ENCODE results near the gene SHB. TPM values are rescaled to one million over a fixed set of nuclear protein-coding genes. Genes with fewer than 3 reads are reported as not detected.

Gene SHB
- total RNA-seq, 1 donor from 2014 or later, result 1.1 TPM

DNA sequence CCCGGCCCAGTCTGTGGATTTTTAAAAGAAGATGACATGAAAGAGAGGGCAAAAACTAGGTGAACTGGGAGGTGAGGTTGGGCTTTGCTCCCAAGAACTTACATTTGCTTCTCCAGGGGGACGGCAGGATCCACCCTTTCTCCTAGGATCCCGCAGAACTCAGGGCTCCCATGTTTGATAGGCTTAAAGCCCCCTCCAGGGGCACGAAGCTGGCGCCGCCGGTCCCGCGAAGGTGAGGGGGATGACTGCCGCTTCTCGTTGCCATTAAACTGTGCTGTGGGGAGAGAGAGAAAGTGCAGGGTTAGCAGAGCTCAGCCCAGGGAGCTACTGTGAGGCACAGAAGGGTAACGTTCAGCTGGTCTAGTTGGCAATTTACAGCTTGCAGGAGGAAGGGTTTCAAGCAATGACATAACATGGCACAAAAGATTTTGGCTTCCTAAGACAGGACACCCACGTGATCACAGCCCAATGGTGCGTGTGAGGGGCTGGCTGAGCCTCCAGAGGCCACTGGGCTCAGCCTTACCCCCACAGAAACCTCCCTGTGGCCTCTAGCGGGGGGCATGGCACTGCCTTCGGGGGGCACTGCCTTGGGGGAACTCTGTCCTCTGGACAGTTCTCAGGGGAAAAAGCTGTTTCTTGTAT is 113.1 kb downstream of the SHB start:
- H3K4me1 Mint-ChIP-seq, result peaks cover 6% of the 10 kb centered on the region

DNA sequence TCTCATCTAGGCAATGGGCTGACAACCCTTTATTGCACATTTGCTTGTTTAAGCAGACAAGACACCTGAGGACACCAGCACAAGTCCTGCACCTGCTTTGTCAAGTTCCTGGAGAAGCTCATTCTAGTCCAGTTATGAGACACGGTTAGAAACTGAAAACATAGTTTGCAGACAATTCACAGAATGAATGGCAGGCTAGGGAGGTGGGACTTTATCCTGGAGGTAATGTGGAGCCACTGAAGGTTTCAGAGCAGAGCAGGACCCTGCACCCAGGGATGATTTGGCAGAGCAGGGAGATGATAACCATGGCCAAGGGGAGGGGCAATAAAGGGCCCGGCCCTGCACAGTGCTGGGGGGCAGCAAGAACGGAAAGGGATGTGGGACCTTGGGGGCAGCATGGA is 114.4 kb downstream of the SHB start:
- Histone ChIP-seq H3K4me1 (no peaks in the 10 kb centered on the region), H3K27ac (no peak overlapping the region), H2AFZ (replicated peaks) (no peak overlapping the region), H3K36me3 (no peaks in the 10 kb centered on the region), H3F3A (ENCODE audit: low read depth) (no peaks in the 10 kb centered on the region), H3K4me3 (no peak overlapping the region), H3K79me2 (ENCODE audit: low read depth) (no peaks in the 10 kb centered on the region), H3K27me3 (no peaks in the 10 kb centered on the region), H3K9ac (no peak overlapping the region), H3K4me2 (no peak overlapping the region), H4K20me1 (ENCODE audit: low read depth) (no peaks in the 10 kb centered on the region), H3K9me3 (ENCODE audit: low read depth) (no peaks in the 10 kb centered on the region)
- TF ChIP-seq EZH2phosphoT487 (IDR thresholded peaks at IDR 0.05) (no peak), EZH2 (IDR thresholded peaks at IDR 0.05) (no peak)
- Mint-ChIP-seq H3K4me3 (no peak overlapping the region), H3K9me3 (no peaks in the 10 kb centered on the region), H3K4me1 (peaks cover 6% of the 10 kb centered on the region), H3K27me3 (ENCODE audit: insufficient read depth, low read depth) (peaks cover 8% of the 10 kb centered on the region), H3K36me3 (peaks cover 10% of the 10 kb centered on the region), H3K27ac (no peak overlapping the region)
- DNase-seq (ENCODE audit: low spot score), result no peak

More for the DNA sequence above, 113.1 kb downstream of the SHB start:
- Histone ChIP-seq H3K4me2 (no peak overlapping the region), H3F3A (ENCODE audit: low read depth) (no peaks in the 10 kb centered on the region), H3K27ac (no peak overlapping the region), H3K4me3 (no peak overlapping the region), H3K36me3 (no peaks in the 10 kb centered on the region), H3K9ac (no peak overlapping the region), H2AFZ (replicated peaks) (no peak overlapping the region), H3K9me3 (ENCODE audit: low read depth) (no peaks in the 10 kb centered on the region), H3K79me2 (ENCODE audit: low read depth) (no peaks in the 10 kb centered on the region), H4K20me1 (ENCODE audit: low read depth) (no peaks in the 10 kb centered on the region), H3K27me3 (no peaks in the 10 kb centered on the region), H3K4me1 (no peaks in the 10 kb centered on the region)
- H3K27me3 Mint-ChIP-seq (ENCODE audit: insufficient read depth, low read depth), result peaks cover 8% of the 10 kb centered on the region
- no peaks in the 10 kb centered on the region for H3K9me3 Mint-ChIP-seq
- H3K4me3 Mint-ChIP-seq, result no peak overlapping the region
- no peak for DNase-seq (ENCODE audit: low spot score)
- no peak overlapping the region for H3K27ac Mint-ChIP-seq
- TF ChIP-seq EZH2 (IDR thresholded peaks at IDR 0.05), result no peak
- TF ChIP-seq, protein P1, sequence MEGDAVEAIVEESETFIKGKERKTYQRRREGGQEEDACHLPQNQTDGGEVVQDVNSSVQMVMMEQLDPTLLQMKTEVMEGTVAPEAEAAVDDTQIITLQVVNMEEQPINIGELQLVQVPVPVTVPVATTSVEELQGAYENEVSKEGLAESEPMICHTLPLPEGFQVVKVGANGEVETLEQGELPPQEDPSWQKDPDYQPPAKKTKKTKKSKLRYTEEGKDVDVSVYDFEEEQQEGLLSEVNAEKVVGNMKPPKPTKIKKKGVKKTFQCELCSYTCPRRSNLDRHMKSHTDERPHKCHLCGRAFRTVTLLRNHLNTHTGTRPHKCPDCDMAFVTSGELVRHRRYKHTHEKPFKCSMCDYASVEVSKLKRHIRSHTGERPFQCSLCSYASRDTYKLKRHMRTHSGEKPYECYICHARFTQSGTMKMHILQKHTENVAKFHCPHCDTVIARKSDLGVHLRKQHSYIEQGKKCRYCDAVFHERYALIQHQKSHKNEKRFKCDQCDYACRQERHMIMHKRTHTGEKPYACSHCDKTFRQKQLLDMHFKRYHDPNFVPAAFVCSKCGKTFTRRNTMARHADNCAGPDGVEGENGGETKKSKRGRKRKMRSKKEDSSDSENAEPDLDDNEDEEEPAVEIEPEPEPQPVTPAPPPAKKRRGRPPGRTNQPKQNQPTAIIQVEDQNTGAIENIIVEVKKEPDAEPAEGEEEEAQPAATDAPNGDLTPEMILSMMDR (IDR thresholded peaks at IDR 0.05), result no peak
- TF ChIP-seq EZH2phosphoT487 (IDR thresholded peaks at IDR 0.05), result no peak
- H3K36me3 Mint-ChIP-seq, result peaks cover 8% of the 10 kb centered on the region

DNA sequence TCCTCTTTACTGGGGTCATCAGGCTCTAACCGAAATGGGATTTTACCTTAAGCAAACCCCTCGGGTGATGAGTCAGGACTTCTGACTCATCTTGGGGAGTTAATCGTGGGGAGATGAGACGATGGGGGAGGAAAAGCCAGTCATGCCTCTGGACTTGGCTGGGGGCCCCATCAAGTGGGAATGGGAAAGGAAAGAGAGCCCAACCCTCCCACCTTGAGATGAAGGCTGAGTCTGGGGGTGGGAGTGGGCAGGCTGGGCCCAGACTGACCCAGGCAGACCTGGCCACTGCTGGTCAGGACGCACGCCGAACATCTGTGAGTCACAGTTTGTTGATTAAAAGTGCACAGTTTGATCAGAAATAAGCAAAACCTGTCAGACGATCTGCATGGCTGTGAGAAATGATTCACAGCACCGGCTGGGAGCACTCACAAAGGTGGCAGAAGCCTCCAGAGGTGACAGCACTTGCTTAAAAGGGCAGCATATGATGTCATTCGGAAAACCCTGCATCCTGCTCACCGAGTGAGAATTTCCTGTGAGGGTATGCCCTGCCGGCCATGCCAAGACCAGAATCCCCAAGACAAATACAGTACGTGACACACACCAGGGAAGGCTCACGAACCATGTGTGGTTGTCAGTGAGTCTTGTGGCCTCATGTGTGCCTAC is 115.1 kb downstream of the SHB start:
- H3K4me2 ChIP-seq, result no peak overlapping the region
- no peak overlapping the region for H3K27ac Mint-ChIP-seq
- no peaks in the 10 kb centered on the region for H3K9me3 ChIP-seq (ENCODE audit: low read depth)
- H3K9ac ChIP-seq, result no peak overlapping the region
- peaks cover 4% of the 10 kb centered on the region for H3K27me3 Mint-ChIP-seq (ENCODE audit: insufficient read depth, low read depth)
- DNase-seq (ENCODE audit: low spot score), result no peak
- TF ChIP-seq, protein P1 (IDR thresholded peaks at IDR 0.05), result no peak
- TF ChIP-seq EZH2phosphoT487 (IDR thresholded peaks at IDR 0.05) (no peak), EZH2 (IDR thresholded peaks at IDR 0.05) (no peak)
- H3K27ac ChIP-seq, result no peak overlapping the region
- H4K20me1 ChIP-seq (ENCODE audit: low read depth), result no peaks in the 10 kb centered on the region
- H3K4me3 Mint-ChIP-seq, result no peak overlapping the region
- H3F3A ChIP-seq (ENCODE audit: low read depth), result no peaks in the 10 kb centered on the region
- H3K4me1 ChIP-seq, result no peaks in the 10 kb centered on the region
- no peak overlapping the region for H3K4me3 ChIP-seq
- no peaks in the 10 kb centered on the region for H3K36me3 ChIP-seq
- H2AFZ ChIP-seq (replicated peaks), result no peak overlapping the region
- H3K79me2 ChIP-seq (ENCODE audit: low read depth), result no peaks in the 10 kb centered on the region
- H3K36me3 Mint-ChIP-seq, result peaks cover 10% of the 10 kb centered on the region
- no peaks in the 10 kb centered on the region for H3K9me3 Mint-ChIP-seq
- peaks cover 6% of the 10 kb centered on the region for H3K4me1 Mint-ChIP-seq
- no peaks in the 10 kb centered on the region for H3K27me3 ChIP-seq

DNA sequence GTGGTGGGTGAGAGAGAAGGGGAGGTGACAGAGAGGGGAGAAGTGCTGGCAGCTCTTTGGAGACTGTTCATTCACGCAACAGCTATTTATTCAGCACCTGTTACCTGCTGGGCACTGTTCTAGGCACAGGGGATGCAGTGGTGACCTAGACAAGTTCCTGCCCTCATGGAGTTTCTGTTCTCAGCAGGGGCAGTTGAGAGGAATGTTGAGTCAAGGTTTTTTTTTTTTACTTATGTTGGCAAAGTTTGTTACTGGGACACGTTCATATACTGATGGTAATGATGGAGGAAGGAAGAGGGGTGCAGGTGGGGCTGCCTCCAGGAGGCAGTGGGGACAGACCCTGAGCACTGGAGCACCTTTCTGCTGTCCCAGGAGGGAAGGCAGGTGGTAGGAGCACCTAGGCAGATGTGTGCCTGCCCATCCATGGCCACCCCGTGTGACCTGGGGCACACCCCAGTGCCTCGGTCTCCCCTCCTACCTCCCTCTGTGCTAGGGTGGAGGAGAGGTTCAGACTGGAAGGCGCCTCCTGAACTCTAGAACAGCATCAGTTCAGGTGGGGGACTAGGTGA is 115.7 kb downstream of the SHB start:
- H3K79me2 ChIP-seq (ENCODE audit: low read depth), result no peaks in the 10 kb centered on the region
- H3K9ac ChIP-seq, result no peak overlapping the region

More for the DNA sequence above, 115.7 kb downstream of the SHB start:
- no peaks in the 10 kb centered on the region for H3K4me1 ChIP-seq
- no peaks in the 10 kb centered on the region for H4K20me1 ChIP-seq (ENCODE audit: low read depth)
- H3K4me3 Mint-ChIP-seq, result no peak overlapping the region
- TF ChIP-seq, protein P1 (IDR thresholded peaks at IDR 0.05), result no peak
- TF ChIP-seq EZH2 (IDR thresholded peaks at IDR 0.05) (no peak), EZH2phosphoT487 (IDR thresholded peaks at IDR 0.05) (no peak)
- peaks cover 2% of the 10 kb centered on the region for H3K27me3 Mint-ChIP-seq (ENCODE audit: insufficient read depth, low read depth)
- H3K4me3 ChIP-seq, result no peak overlapping the region
- H3K36me3 Mint-ChIP-seq, result peaks cover 10% of the 10 kb centered on the region
- no peaks in the 10 kb centered on the region for H3K9me3 ChIP-seq (ENCODE audit: low read depth)
- no peaks in the 10 kb centered on the region for H3K9me3 Mint-ChIP-seq
- no peak overlapping the region for H3K4me2 ChIP-seq
- no peak overlapping the region for H2AFZ ChIP-seq (replicated peaks)
- no peak for DNase-seq (ENCODE audit: low spot score)
- H3F3A ChIP-seq (ENCODE audit: low read depth), result no peaks in the 10 kb centered on the region
- no peaks in the 10 kb centered on the region for H3K27me3 ChIP-seq
- H3K4me1 Mint-ChIP-seq, result peaks cover 6% of the 10 kb centered on the region
- H3K27ac ChIP-seq, result no peak overlapping the region
- no peaks in the 10 kb centered on the region for H3K36me3 ChIP-seq
- no peak overlapping the region for H3K27ac Mint-ChIP-seq
